PFSK-1 (cell line): ENCODE measurements around the gene PSRC1.

Source experiments
- POLR2AphosphoS5 ChIP-seq: IDR thresholded peaks from 2 replicates; pipeline ENCODE4 v1.6.1; 2012; ENCODE audit warnings: low read depth, mild to moderate bottlenecking, control low read depth, low read length, moderate library complexity
- REST ChIP-seq, 2 experiments: IDR thresholded peaks; 2 replicates each; pipeline versions ENCODE4 v1.6.1 to v1.8.0; 2011 to 2012; ENCODE audit warnings: low read depth in 2 of 2, low read length in 2 of 2, control low read depth in 1 of 2, inconsistent platforms in 1 of 2, mild to moderate bottlenecking in 1 of 2, moderate library complexity in 1 of 2; ENCODE audit not compliant: insufficient read depth in 1 of 2
- TAF1 ChIP-seq: IDR thresholded peaks from 2 replicates; pipeline ENCODE4 v1.6.1; 2012; ENCODE audit warnings: low read length, control low read depth, borderline replicate concordance; ENCODE audit not compliant: insufficient read depth

DNA sequence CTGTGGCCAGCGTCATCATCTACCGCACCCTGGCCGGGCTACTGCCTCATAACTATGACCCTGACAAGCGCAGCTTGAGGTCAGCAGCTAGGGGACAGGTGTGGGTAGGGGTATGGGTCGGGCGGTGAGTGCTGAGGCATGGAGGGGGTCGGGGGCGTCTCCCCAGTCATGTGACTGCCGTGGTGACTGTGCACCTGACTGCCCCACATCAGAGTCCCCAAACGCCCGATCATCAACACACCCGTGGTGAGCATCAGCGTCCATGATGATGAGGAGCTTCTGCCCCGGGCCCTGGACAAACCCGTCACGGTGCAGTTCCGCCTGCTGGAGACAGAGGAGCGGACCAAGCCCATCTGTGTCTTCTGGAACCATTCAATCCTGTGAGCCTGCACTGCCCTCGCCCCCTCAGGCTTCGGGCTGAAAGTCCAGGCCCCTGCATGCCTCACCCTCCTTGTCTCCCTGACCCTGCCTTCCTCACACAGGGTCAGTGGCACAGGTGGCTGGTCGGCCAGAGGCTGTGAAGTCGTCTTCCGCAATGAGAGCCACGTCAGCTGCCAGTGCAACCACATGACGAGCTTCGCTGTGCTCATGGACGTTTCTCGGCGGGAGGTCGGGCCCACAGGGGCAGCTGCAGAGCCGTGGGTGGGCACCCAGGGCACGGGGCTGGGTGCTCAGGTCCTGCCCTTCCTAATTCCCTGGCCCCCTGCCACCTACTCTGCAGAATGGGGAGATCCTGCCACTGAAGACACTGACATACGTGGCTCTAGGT, 13.5 kb downstream of the PSRC1 start:
- TF ChIP-seq TAF1 (no peak), POLR2AphosphoS5 (no peak), REST (IDR thresholded peaks at IDR 0.05; ENCODE audit: insufficient read depth in 1 of 2, low read depth in 2 of 2, low read length in 2 of 2) (no peak)
